HepG2 (cell line): ENCODE data around the gene TBC1D10B. TPM values are rescaled to one million over a fixed set of nuclear protein-coding genes. Genes with fewer than 3 reads are reported as not detected.

Source experiments
- ATM ChIP-seq: fragments of 450-650 bp; IDR thresholded peaks from 2 replicates; pipeline ENCODE4 v1.7.1; 2017; ENCODE audit warnings: mild to moderate bottlenecking, borderline replicate concordance
- DDIT3 ChIP-seq: sonication (generic); formaldehyde crosslinking; IDR thresholded peaks from 2 replicates; pipeline ENCODE4 v1.4.0; 2020; ENCODE audit warnings: mild to moderate bottlenecking, missing genetic modification reagents
- ELK4 ChIP-seq: sonication (generic); formaldehyde crosslinking; IDR thresholded peaks from 2 replicates; pipeline ENCODE4 v1.9.0; 2021; ENCODE audit warnings: missing genetic modification reagents, borderline replicate concordance
- GATAD2A ChIP-seq: IDR thresholded peaks from 2 replicates; pipeline ENCODE4 v1.6.1; 2016
- HBP1 ChIP-seq: IDR thresholded peaks from 2 replicates; pipeline ENCODE4 v1.6.1; 2016; ENCODE audit warnings: low read depth, control low read depth
- NCOR1 ChIP-seq: fragments of 200-600 bp; sonication (generic); IDR thresholded peaks from 2 replicates; pipeline ENCODE4 v1.7.0; 2017; ENCODE audit warnings: antibody characterized with exemption, low read length, borderline replicate concordance
- NFYB ChIP-seq: sonication (generic); formaldehyde crosslinking; IDR thresholded peaks from 2 replicates; pipeline ENCODE4 v1.4.0; 2020; ENCODE audit warnings: missing genetic modification reagents
- NR2C2 ChIP-seq: sonication (generic); formaldehyde crosslinking; IDR thresholded peaks from 2 replicates; pipeline ENCODE4 v1.4.0; 2020; ENCODE audit warnings: missing genetic modification reagents, mild to moderate bottlenecking, moderate library complexity, borderline replicate concordance
- RBAK ChIP-seq: sonication (generic); formaldehyde crosslinking; IDR thresholded peaks from 2 replicates; pipeline ENCODE4 v1.5.1; 2020; ENCODE audit warnings: mild to moderate bottlenecking, missing genetic modification reagents
- THAP7 ChIP-seq: sonication (generic); formaldehyde crosslinking; IDR thresholded peaks from 2 replicates; pipeline ENCODE4 v1.8.1; 2023; ENCODE audit warnings: mild to moderate bottlenecking, missing genetic modification reagents
- TOPORS ChIP-seq: sonication (generic); formaldehyde crosslinking; IDR thresholded peaks from 2 replicates; pipeline ENCODE4 v1.8.0; 2023; ENCODE audit warnings: mild to moderate bottlenecking, missing genetic modification reagents
- ZNF136 ChIP-seq: sonication (generic); formaldehyde crosslinking; IDR thresholded peaks from 2 replicates; pipeline ENCODE4 v1.8.1; 2022; ENCODE audit warnings: low read depth, mild to moderate bottlenecking, moderate library complexity, missing genetic modification reagents
- ZNF224 ChIP-seq: sonication (generic); formaldehyde crosslinking; IDR thresholded peaks from 2 replicates; pipeline ENCODE4 v1.5.0; 2020; ENCODE audit warnings: mild to moderate bottlenecking, missing genetic modification reagents
- ZNF232 ChIP-seq: sonication (generic); formaldehyde crosslinking; IDR thresholded peaks from 2 replicates; pipeline ENCODE4 v1.4.0; 2020; ENCODE audit warnings: missing genetic modification reagents, borderline replicate concordance
- ZNF430 ChIP-seq: sonication (generic); formaldehyde crosslinking; IDR thresholded peaks from 2 replicates; pipeline ENCODE4 v1.9.0; 2021; ENCODE audit warnings: mild to moderate bottlenecking, missing genetic modification reagents
- ZNF501 ChIP-seq: sonication (generic); formaldehyde crosslinking; IDR thresholded peaks from 2 replicates; pipeline ENCODE4 v1.5.1; 2020; ENCODE audit warnings: mild to moderate bottlenecking, moderate library complexity, missing genetic modification reagents
- ZNF557 ChIP-seq: sonication (generic); formaldehyde crosslinking; IDR thresholded peaks from 2 replicates; pipeline ENCODE4 v1.4.0; 2020; ENCODE audit warnings: missing genetic modification reagents
- ZNF639 ChIP-seq: conservative IDR thresholded peaks from 2 replicates; pipeline ENCODE4 v1.6.1; 2018; ENCODE audit warnings: missing genetic modification reagents
- ZNF749 ChIP-seq: sonication (generic); formaldehyde crosslinking; IDR thresholded peaks from 2 replicates; pipeline ENCODE4 v1.8.0; 2022; ENCODE audit warnings: mild to moderate bottlenecking, missing genetic modification reagents, moderate library complexity, borderline replicate concordance
- ZNF878 ChIP-seq: sonication (generic); formaldehyde crosslinking; IDR thresholded peaks from 2 replicates; pipeline ENCODE4 v1.8.1; 2023; ENCODE audit warnings: mild to moderate bottlenecking, missing genetic modification reagents, moderate library complexity
- polyA plus RNA-seq, 8 experiments: library from polyadenylated mRNA; depleted of rRNA in 3 of 8; stranded (reverse) in 7 of 8; unstranded in 1 of 8; fragments of >200 nt; fragmentation: Illumina TruSeq in 4 of 8; extraction: Trizol in 4 of 8; gene quantifications; 2 replicates each; pipeline versions ENCODE4 v1.2.1 to v1.2.3, GENCODE V29; 2011 to 2016; ENCODE audit warnings: low read depth in 4 of 8, missing spikeins in 1 of 8, mixed read lengths in 1 of 8; ENCODE audit not compliant: insufficient read depth in 1 of 8
- total RNA-seq, 5 experiments: library from RNA; depleted of rRNA; stranded (reverse); fragments of >200 nt; fragmentation: Illumina TruSeq; extraction: Trizol; gene quantifications; 2 replicates each; pipeline ENCODE4 v1.2.3, GENCODE V29; 2016; ENCODE audit warnings: low read depth in 1 of 5

The TBC1D10B gene
- total and polyA plus RNA-seq, 2 of the 13 experiments (the other 11 are each of a cell fraction or from before 2014, with no cell fraction given) = 15.7 to 24.8 TPM

GRCh38 chr16:30409125-30410060 lies 39.1 kb upstream of the TBC1D10B start (continued):
- TF ChIP-seq ZNF501 (CRISPR knock-in tag) (peak; percentile 83), ZNF639 (CRISPR knock-in tag) (0 out of 2 replicates have a peak, but pooled peaks have one; percentile 59), ZNF878 (CRISPR knock-in tag) (no peak), ATM (no peak), NFYB (CRISPR knock-in tag) (no peak), RBAK (CRISPR knock-in tag) (no peak), GATAD2A (peak; percentile 66), HBP1 (CRISPR knock-in tag) (no peak), ZNF232 (CRISPR knock-in tag) (no peak), NR2C2 (0 out of 2 replicates have a peak, but pooled peaks have one; percentile 35), ZNF224 (CRISPR knock-in tag) (no peak), THAP7 (no peak), ZNF557 (no peak), TOPORS (CRISPR knock-in tag) (no peak), NCOR1 (no peak), ELK4 (CRISPR knock-in tag) (no peak), DDIT3 (CRISPR knock-in tag) (no peak), ZNF430 (CRISPR knock-in tag) (no peak), ZNF136 (CRISPR knock-in tag) (peak; percentile 68; the same call in 1 of the 2 replicates), ZNF749 (CRISPR knock-in tag) (no peak)
